LNCAP (cell line): ENCODE measurements around the gene PACSIN3.

ENCODE experiments used
- TF ChIP-seq, protein P1 (sequence below): fragments of 450-650 bp; IDR thresholded peaks from 2 replicates; pipeline ENCODE4 v1.5.1; 2017; ENCODE audit warnings: mild to moderate bottlenecking

Gene PACSIN3

DNA sequence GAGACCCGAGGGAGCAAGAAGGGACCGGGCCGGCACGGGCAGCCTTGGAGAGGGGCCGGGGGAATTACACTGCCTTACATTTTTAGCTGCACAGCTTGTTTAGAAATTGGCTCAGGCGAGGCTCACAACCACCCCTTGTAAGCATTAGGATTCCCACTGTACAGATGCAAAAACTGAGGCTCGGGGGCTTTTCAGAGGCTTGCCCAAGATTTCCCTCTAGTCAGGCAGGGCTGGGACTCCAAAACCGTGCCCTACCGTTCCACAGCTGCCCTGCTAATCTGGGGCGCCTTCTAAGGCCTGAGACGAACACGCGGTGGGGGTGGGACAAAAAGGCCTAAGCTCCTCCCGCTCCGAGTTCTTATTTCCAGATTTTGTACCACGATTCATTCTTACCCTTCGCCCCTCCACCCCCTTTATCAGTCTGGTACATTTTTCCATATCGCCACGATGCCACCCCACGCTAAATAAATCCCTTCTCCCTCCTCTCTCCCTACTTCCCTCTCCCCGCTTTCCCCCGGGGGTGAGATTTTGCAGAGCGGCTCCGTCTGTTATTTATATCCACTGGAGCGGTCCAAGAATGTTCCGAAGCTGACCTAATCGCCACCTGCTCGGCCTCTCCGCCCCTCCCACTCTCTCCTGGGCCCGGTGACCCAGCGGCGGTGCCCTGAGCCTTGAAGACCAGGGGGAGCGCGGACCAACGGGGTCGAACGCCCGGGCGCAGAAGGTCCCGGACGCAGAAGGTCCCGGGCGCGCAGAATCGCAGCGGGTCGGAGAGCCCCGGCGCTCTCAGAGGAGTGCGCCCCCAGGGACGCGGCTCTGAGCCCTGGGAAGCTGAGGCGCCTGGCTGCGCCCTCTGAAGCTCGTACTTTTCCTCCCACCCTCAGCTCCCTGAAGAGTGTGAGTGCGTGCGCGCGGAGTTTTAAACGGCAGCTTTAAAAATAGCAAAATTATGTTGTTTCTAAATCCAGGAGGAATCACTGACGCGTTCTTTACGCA lies 764 bp upstream of the PACSIN3 start:
- TF ChIP-seq, protein P1, sequence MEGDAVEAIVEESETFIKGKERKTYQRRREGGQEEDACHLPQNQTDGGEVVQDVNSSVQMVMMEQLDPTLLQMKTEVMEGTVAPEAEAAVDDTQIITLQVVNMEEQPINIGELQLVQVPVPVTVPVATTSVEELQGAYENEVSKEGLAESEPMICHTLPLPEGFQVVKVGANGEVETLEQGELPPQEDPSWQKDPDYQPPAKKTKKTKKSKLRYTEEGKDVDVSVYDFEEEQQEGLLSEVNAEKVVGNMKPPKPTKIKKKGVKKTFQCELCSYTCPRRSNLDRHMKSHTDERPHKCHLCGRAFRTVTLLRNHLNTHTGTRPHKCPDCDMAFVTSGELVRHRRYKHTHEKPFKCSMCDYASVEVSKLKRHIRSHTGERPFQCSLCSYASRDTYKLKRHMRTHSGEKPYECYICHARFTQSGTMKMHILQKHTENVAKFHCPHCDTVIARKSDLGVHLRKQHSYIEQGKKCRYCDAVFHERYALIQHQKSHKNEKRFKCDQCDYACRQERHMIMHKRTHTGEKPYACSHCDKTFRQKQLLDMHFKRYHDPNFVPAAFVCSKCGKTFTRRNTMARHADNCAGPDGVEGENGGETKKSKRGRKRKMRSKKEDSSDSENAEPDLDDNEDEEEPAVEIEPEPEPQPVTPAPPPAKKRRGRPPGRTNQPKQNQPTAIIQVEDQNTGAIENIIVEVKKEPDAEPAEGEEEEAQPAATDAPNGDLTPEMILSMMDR = no peak

DNA sequence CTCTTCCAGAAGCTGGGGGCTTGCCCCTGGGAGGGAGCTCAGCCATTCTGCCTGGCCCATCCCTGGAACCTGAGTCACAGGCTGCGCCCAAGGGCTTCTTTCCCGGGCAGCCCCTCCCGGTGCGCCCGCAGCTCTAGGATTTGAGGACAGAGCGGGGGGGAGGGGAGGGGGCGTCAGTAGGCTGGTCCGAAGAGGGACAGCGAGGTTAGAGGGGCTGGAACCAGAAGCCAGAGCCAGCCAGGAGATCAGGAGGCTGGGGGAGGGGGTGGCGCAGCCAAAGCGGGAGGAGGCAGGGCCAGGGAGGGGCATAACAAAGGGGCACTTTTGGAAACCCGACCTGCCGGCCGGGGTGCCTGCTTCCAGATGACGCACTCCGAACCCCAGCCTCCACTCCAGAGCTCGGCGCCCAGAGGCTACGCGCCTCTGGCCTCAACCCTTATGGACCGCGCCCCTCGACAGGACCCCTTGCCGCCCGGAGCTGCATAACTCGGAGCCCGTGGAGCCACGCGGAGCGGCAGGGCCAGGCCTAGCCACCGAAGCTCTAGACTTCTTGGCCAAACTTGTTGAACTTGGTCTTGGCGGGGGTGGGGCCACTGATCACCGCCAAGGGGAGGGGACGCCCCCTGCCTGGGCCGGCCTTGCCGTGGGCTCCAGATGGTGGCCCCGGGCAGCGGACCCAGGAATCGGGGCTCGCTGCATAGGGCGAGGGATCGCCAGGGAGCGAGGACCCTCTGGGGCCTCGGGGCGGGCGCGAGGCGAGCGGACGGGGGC lies 744 bp downstream of the PACSIN3 start:
- TF ChIP-seq, protein P1 = no peak

DNA sequence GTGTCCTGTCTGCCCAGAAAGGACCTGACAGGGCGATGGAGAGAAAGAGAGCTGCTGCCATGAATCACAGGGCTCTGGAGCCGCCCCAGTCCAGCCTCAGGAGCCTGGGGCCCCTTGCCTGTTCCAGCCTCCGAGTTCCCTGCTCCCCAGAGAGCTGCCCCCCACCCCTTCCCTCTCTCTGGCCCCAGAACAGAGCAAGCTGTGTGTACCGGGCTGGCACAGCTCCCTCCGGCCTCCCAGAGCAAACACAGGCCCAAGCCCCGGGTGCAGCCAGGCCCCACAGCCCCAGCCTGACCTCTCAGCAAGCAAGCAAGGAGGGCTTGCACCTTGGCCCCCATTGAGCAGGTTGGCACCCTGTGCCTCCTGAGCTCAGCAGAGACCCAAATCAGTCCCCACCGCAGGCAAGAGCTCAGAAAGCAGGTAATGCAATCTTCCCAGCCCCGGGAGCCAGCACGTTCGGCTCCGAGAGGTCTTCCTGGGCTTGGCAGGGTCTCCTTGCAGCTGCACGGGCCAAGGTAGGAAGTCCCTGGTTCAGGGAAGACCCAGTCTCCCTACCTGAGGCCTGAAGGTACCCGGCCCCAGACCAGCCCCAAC lies 1.4 kb downstream of the PACSIN3 start:
- TF ChIP-seq, protein P1 = no peak

DNA sequence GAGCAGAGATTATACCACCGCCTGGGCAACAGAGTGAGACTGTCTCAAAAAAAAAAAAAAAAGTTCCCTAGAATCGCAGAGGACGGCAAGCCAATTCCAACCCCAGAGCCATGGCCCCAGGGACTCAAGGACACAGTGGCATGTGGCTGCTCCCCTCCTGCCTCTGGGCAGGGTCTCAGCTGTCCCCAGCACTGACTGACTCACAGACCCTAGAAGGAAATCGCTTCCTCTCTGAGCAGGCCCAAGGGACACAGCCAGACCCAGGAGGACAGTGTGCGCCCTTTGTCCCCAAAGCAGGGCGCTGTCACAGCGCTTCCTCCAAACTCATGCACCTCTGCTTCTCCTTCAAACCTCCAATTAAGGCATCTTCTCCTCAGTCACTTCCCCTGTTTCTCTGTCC lies 2.3 kb downstream of the PACSIN3 start:
- TF ChIP-seq, protein P1 = no peak

DNA sequence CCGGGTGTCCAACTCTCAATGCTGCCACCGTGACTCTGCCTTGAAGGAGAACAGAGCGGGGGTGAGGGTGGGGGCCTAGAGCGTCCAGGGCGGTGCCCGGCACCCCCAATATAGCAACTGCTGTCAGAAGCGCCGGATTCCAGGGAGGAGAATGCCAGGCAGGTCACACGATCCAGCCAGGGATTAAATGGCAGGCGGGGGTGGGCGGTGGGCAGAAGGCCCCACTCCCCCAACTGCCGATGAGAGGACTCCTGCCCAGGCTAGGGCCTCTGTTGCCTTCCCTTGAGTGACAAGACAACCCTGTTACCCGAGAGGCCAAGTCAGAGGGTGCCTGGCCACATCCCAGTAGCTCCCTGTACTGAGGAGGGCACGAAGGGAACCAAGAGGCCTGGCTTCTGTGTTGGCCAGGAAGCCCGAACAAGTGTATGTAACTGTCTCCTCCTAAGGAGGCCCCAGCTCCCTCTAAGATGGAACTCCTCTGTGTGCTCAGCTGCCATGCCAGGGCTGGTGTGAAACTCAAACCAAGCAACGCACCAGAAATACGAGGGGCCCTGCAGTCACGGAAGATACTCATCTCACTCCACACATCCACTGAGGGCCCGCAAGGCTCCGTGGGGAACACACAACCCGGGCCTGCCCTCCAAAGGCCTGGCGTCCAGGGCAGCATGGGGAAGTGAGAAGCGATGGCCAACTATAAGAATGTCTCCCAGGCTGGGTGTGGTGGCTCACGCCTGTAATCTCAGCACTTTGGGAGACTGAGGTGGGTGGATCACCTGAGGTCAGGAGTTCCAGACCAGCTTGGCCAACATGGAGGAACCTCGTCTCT lies 3.0 kb downstream of the PACSIN3 start:
- TF ChIP-seq, protein P1 = no peak

DNA sequence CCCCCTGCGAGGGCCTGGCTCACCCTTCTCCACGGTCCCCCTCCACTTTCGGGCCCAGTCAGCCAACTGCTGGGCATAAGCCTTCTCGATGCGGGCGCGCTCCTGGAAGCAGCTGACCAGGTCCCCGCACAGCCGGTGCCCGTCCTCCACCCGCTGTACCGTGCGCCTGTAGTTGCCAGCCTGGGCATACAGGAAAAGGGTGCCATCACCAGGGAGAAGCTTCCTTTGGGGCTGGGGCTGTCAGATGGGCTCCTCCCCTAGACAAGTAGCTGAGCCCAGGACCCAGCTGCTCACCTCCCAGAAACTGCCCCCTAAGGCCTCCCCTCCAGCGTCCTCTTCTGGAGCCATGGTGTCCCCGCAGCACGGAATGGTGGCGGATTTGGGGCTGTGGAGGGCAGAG lies 3.9 kb downstream of the PACSIN3 start:
- TF ChIP-seq, protein P1 = no peak

DNA sequence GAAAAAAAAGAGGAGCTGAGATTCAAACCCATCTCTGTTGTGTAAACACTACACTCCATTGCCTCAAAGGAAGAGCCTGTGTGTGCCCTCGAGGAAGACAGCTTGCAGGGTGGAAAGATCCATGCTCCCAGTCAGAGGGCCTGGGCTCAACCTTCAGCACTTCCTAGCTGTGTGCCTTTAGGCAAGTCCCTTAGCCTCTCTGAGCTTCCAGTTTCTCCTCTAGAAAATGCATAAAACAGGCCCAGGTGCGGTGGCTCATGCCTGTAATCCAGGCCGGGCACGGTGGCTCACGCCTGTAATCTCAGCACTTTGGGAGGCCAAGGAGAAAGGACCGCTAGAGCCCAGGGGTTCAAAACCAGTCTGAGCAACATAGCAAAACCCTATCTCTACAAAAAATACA lies 5.0 kb downstream of the PACSIN3 start:
- TF ChIP-seq, protein P1 = no peak
